ENCODE results near the gene DHCR7. TPM values are rescaled to one million over a fixed set of nuclear protein-coding genes. Genes with fewer than 3 reads are reported as not detected.

The DHCR7 gene
- total RNA-seq, 1 experiment from 2014 or later: 286 TPM

GRCh38 chr11:71490731-71491390, 42.7 kb upstream of the DHCR7 start:
- Histone ChIP-seq H3K4me1 (ENCODE audit: insufficient read depth, low read length, poor library complexity, severe bottlenecking) (no peaks in the 10 kb centered on the region), H3K9me3 (ENCODE audit: low read depth, low read length, poor library complexity, severe bottlenecking) (no peaks in the 10 kb centered on the region), H3K4me3 (ENCODE audit: low read depth, low read length, poor library complexity, severe bottlenecking) (no peak overlapping the region), H3K36me3 (ENCODE audit: insufficient read depth, low read length, poor library complexity, severe bottlenecking) (peaks cover 4% of the 10 kb centered on the region), H3K27ac (ENCODE audit: low read depth, low read length, poor library complexity, severe bottlenecking) (no peak overlapping the region), H3K27me3 (replicated peaks; ENCODE audit: insufficient read depth, low read depth, low read length, poor library complexity) (no peaks in the 10 kb centered on the region)
- no peak for DNase-seq (ENCODE audit: low spot score)
- ChIA-PET POLR2A (ENCODE audit: low non-redundant PET) (no interaction called here), CTCF (no interaction called here)
- TF ChIP-seq EZH2 (IDR thresholded peaks at IDR 0.05; ENCODE audit: borderline replicate concordance, low read depth, low read length, poor library complexity, severe bottlenecking) (no peak), CTCF (conservative IDR thresholded peaks at IDR 0.05; ENCODE audit: low read depth, low read length) (no peak)
- BruUV-seq (replicated peaks): no TSS peak
- intact Hi-C loops (cut with micrococcal nuclease; ENCODE audit: unreplicated experiment): no loop called here

- intact Hi-C loops (cut with micrococcal nuclease; ENCODE audit: unreplicated experiment): no loop called here
- POLR2A ChIA-PET (ENCODE audit: low non-redundant PET): no interaction called here
- no peaks in the 10 kb centered on the region for H3K4me1 ChIP-seq (ENCODE audit: insufficient read depth, low read length, poor library complexity, severe bottlenecking)
- no peak for DNase-seq (ENCODE audit: low spot score)
- H3K4me3 ChIP-seq (ENCODE audit: low read depth, low read length, poor library complexity, severe bottlenecking): no peak overlapping the region
- no TSS peak for BruUV-seq (replicated peaks)
- CTCF ChIA-PET: no interaction called here
- no peak for TF ChIP-seq EZH2 (IDR thresholded peaks at IDR 0.05; ENCODE audit: borderline replicate concordance, low read depth, low read length, poor library complexity, severe bottlenecking)
- TF ChIP-seq CTCF (conservative IDR thresholded peaks at IDR 0.05; ENCODE audit: low read depth, low read length): no peak
- peaks cover 4% of the 10 kb centered on the region for H3K36me3 ChIP-seq (ENCODE audit: insufficient read depth, low read length, poor library complexity, severe bottlenecking)
- no peaks in the 10 kb centered on the region for H3K27me3 ChIP-seq (replicated peaks; ENCODE audit: insufficient read depth, low read depth, low read length, poor library complexity)
- H3K27ac ChIP-seq (ENCODE audit: low read depth, low read length, poor library complexity, severe bottlenecking): no peak overlapping the region
- no peaks in the 10 kb centered on the region for H3K9me3 ChIP-seq (ENCODE audit: low read depth, low read length, poor library complexity, severe bottlenecking)
Observed at GRCh38 chr11:71490044-71490730, 42.0 kb upstream of the DHCR7 start.

GRCh38 chr11:71489311-71490043, 41.3 kb upstream of the DHCR7 start:
- TF ChIP-seq CTCF (conservative IDR thresholded peaks at IDR 0.05; ENCODE audit: low read depth, low read length) (no peak), EZH2 (IDR thresholded peaks at IDR 0.05; ENCODE audit: borderline replicate concordance, low read depth, low read length, poor library complexity, severe bottlenecking) (no peak)
- no peak for DNase-seq (ENCODE audit: low spot score)
- intact Hi-C loops (cut with micrococcal nuclease; ENCODE audit: unreplicated experiment): no loop called here
- ChIA-PET CTCF (no interaction called here), POLR2A (ENCODE audit: low non-redundant PET) (no interaction called here)
- Histone ChIP-seq H3K9me3 (ENCODE audit: low read depth, low read length, poor library complexity, severe bottlenecking) (no peaks in the 10 kb centered on the region), H3K4me3 (ENCODE audit: low read depth, low read length, poor library complexity, severe bottlenecking) (no peak overlapping the region), H3K4me1 (ENCODE audit: insufficient read depth, low read length, poor library complexity, severe bottlenecking) (no peaks in the 10 kb centered on the region), H3K36me3 (ENCODE audit: insufficient read depth, low read length, poor library complexity, severe bottlenecking) (peaks cover 4% of the 10 kb centered on the region), H3K27ac (ENCODE audit: low read depth, low read length, poor library complexity, severe bottlenecking) (no peak overlapping the region), H3K27me3 (replicated peaks; ENCODE audit: insufficient read depth, low read depth, low read length, poor library complexity) (no peaks in the 10 kb centered on the region)
- no TSS peak for BruUV-seq (replicated peaks)
